ENCODE data around the gene PPP4R1. TPM values are rescaled to one million over a fixed set of nuclear protein-coding genes. Genes with fewer than 3 reads are reported as not detected.

PPP4R1 gene
- total and polyA plus RNA-seq, 10 donors: 11.3 to 135 (median 81.8) TPM

DNA sequence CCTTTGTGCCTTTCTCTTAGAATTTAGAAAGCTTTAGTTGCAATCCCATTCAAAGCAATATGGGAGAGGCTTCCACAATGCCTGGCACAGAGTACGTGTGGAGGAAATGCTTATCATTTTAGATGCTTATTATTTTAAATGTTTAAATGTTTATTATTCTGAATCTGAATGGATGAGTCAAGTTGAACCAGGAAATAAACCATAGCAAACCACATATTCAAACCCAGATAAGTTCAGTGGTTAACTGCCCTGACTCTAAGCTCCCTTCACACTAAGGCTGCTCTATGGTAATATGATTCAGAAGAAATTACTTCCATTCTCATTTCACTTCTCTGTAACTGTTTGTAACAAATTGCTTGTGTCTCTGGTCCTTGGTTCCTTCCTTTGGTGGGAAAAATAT, 5.2 kb upstream of the PPP4R1 start:
- no peak overlapping the region for H3K4me3 ChIP-seq
- H3K27ac ChIP-seq: no peak overlapping the region
- WGBS, 5 donors: 38 to 63% (median 44%) methylated on average over 1 of the region's 1 CpG
- no peak for TF ChIP-seq POLR2A (IDR thresholded peaks at IDR 0.05)
- TF ChIP-seq, protein P1, sequence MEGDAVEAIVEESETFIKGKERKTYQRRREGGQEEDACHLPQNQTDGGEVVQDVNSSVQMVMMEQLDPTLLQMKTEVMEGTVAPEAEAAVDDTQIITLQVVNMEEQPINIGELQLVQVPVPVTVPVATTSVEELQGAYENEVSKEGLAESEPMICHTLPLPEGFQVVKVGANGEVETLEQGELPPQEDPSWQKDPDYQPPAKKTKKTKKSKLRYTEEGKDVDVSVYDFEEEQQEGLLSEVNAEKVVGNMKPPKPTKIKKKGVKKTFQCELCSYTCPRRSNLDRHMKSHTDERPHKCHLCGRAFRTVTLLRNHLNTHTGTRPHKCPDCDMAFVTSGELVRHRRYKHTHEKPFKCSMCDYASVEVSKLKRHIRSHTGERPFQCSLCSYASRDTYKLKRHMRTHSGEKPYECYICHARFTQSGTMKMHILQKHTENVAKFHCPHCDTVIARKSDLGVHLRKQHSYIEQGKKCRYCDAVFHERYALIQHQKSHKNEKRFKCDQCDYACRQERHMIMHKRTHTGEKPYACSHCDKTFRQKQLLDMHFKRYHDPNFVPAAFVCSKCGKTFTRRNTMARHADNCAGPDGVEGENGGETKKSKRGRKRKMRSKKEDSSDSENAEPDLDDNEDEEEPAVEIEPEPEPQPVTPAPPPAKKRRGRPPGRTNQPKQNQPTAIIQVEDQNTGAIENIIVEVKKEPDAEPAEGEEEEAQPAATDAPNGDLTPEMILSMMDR (IDR thresholded peaks at IDR 0.05 in 8 of 11, conservative IDR thresholded peaks at IDR 0.05 in 3 of 11): no peak
- TF ChIP-seq POLR2AphosphoS5 (IDR thresholded peaks at IDR 0.05): no peak
- no peaks in the 10 kb centered on the region for H3K27me3 ChIP-seq (replicated peaks in 1 of 7)
- H3K4me1 ChIP-seq: peaks cover 0 to 28% (median 15%) of the 10 kb centered on the region in 6 donors
- H3K9me3 ChIP-seq: no peaks in the 10 kb centered on the region
- intact Hi-C loops (cut with DNase I; ENCODE audit: low total_unique reads): no loop called here
- DNase-seq: no peak
- no peaks in the 10 kb centered on the region for H3K36me3 ChIP-seq

DNA sequence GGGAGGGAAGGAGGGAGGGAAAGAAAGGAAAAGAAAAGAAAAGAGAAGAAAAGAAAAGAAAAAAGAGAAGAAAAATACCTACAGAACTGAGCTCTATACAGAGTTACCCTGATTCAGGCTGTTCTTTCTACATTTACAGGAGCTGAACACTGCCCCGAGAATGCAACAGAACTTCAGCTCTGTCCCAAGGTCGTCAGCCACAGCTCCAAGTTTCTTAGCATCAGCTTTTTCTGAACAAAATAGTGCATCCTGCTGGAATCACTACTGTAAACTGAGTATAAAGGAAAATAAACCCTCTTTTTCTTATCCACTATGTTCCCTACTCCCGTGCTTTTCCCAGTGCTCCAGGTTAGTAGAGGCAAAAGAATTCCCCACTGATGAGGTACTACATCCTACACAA, 4.7 kb upstream of the PPP4R1 start:
- H3K9me3 ChIP-seq: no peaks in the 10 kb centered on the region
- no peak for DNase-seq
- 80 to 89% (median 87%) methylated on average over 3 of the region's 3 CpGs for WGBS, 5 donors
- no peaks in the 10 kb centered on the region for H3K36me3 ChIP-seq
- H3K4me3 ChIP-seq: no peak overlapping the region
- H3K4me1 ChIP-seq: peaks cover 0 to 28% (median 15%) of the 10 kb centered on the region in 6 donors
- intact Hi-C loops (cut with DNase I; ENCODE audit: low total_unique reads): no loop called here
- no peak for TF ChIP-seq POLR2AphosphoS5 (IDR thresholded peaks at IDR 0.05)
- TF ChIP-seq, protein P1 (IDR thresholded peaks at IDR 0.05 in 8 of 11, conservative IDR thresholded peaks at IDR 0.05 in 3 of 11): no peak
- TF ChIP-seq POLR2A (IDR thresholded peaks at IDR 0.05): no peak
- no peaks in the 10 kb centered on the region for H3K27me3 ChIP-seq (replicated peaks in 1 of 7)
- no peak overlapping the region for H3K27ac ChIP-seq

DNA sequence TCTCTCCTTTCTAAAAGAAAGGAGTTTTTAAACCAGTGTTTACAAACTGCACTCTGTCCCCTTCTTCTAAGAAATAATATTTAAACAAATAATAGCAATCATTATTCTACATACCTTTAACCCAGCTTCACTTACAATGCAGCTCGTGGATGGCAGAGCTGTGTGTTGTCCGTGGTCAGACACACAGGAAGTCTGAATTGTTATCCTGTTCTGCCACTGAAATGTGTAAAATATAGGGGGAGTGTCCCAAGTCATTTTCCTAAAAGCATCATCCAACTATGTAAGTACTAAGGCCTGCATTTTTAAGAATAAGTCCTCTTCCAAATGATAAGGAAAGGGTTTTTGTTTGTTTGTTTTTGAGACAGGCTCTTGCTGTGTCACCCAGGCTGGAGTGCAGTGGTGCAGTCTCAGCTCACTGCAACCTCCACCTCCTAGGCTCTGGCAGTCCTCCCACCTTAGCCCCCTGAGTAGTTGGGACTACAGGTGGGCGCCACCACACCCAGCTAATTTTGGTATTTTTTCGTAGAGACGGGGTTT, 2.7 kb upstream of the PPP4R1 start:
- Histone ChIP-seq H3K27ac (no peak overlapping the region), H3K9me3 (no peaks in the 10 kb centered on the region), H3K4me1 (peaks cover 14 to 44% (median 30%) of the 10 kb centered on the region in 6 donors), H3K27me3 (replicated peaks in 1 of 7) (no peaks in the 10 kb centered on the region), H3K4me3 (no peak overlapping the region), H3K36me3 (no peaks in the 10 kb centered on the region)
- TF ChIP-seq, protein P1 (IDR thresholded peaks at IDR 0.05 in 8 of 11, conservative IDR thresholded peaks at IDR 0.05 in 3 of 11): no peak
- TF ChIP-seq POLR2A (IDR thresholded peaks at IDR 0.05): no peak
- no peak for TF ChIP-seq POLR2AphosphoS5 (IDR thresholded peaks at IDR 0.05)
- intact Hi-C loops (cut with DNase I; ENCODE audit: low total_unique reads): no loop called here
- WGBS, 5 donors: 63 to 67% (median 65%) methylated on average over 5 of the region's 5 CpGs
- DNase-seq: no peak

DNA sequence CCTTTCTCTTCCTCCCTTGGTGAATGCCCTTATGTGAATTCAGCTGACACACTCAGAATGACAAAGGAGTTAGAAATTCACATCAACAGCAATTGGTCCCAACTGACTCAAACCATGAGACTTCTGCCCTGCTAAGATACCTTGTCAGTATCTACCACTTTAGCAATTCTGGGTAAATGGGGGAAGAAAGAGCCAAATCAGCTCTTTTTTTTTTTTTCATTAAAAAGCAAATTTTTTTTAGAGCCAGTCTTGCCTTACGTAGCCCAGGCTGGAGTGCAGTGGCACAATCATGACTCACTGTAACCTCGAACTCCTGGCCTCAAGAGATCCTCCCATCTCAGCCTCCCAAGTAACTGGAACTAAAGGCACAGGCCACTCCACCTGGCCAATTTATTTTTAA, 1.7 kb upstream of the PPP4R1 start:
- Histone ChIP-seq H3K36me3 (peaks cover 0 to 9% (median 0%) of the 10 kb centered on the region in 6 donors), H3K4me3 (no peak overlapping the region), H3K27ac (no peak overlapping the region), H3K4me1 (peaks cover 19 to 55% (median 37%) of the 10 kb centered on the region in 6 donors), H3K27me3 (replicated peaks in 1 of 7) (no peaks in the 10 kb centered on the region), H3K9me3 (no peaks in the 10 kb centered on the region)
- 87 to 95% (median 90%) methylated on average over 2 of the region's 2 CpGs for WGBS, 5 donors
- TF ChIP-seq, protein P1 (IDR thresholded peaks at IDR 0.05 in 8 of 11, conservative IDR thresholded peaks at IDR 0.05 in 3 of 11): no peak
- TF ChIP-seq POLR2A (IDR thresholded peaks at IDR 0.05) (no peak), POLR2AphosphoS5 (IDR thresholded peaks at IDR 0.05) (no peak)
- intact Hi-C loops (cut with DNase I; ENCODE audit: low total_unique reads): no loop called here
- no peak for DNase-seq

Measured in spleen (tissue), 11 donors.